Fibroblast of villous mesenchyme (primary cell): ENCODE data around the gene NDUFAF2. TPM values are rescaled to one million over a fixed set of nuclear protein-coding genes. Genes with fewer than 3 reads are reported as not detected.

Experiments
- DNase-seq: peaks from one replicate; pipeline ENCODE4 v3.0.0-alpha.2; 2010; ENCODE audit warnings: low read depth
- H3K4me3 ChIP-seq: 2 replicates; pipeline ENCODE4 v1.5.1; 2011; ENCODE audit warnings: low read depth, mild to moderate bottlenecking, low read length
- total RNA-seq: library from RNA; depleted of rRNA; stranded (reverse); fragments of >200 nt; gene quantifications from 2 replicates; pipeline ENCODE4 v1.2.3, GENCODE V29; 2012
- TF ChIP-seq, protein P1 (sequence below): IDR thresholded peaks from 2 replicates; pipeline ENCODE4 v1.5.1; 2012; ENCODE audit warnings: low read depth, mild to moderate bottlenecking, low read length; ENCODE audit not compliant: insufficient read depth

NDUFAF2 gene
- total RNA-seq, 1 donor, result 28.9 TPM

DNA sequence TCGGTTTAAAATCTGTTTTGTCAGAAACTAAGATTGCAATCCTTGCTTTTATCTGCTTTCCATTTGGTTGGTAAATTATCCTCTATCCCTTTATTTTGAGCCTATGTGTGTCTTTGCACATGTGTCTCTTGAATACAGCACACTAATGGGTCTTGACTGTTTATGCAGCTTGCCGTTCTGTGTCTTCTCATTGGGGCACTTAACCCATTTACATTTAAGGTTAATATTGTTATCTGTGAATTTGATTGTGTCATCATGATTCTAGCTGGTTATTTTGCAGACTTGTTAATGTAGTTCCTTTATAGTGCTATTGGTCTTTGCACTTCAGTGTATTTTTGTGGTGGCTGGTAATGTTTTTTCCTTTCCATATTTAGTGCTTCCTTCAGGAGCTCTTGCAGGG lies 253.6 kb downstream of the NDUFAF2 start:
- DNase-seq, result no peak
- H3K4me3 ChIP-seq, result no peak overlapping the region
- TF ChIP-seq, protein P1, sequence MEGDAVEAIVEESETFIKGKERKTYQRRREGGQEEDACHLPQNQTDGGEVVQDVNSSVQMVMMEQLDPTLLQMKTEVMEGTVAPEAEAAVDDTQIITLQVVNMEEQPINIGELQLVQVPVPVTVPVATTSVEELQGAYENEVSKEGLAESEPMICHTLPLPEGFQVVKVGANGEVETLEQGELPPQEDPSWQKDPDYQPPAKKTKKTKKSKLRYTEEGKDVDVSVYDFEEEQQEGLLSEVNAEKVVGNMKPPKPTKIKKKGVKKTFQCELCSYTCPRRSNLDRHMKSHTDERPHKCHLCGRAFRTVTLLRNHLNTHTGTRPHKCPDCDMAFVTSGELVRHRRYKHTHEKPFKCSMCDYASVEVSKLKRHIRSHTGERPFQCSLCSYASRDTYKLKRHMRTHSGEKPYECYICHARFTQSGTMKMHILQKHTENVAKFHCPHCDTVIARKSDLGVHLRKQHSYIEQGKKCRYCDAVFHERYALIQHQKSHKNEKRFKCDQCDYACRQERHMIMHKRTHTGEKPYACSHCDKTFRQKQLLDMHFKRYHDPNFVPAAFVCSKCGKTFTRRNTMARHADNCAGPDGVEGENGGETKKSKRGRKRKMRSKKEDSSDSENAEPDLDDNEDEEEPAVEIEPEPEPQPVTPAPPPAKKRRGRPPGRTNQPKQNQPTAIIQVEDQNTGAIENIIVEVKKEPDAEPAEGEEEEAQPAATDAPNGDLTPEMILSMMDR, result no peak

GRCh38 chr5:61200582-61201155 lies 255.7 kb downstream of the NDUFAF2 start:
- no peak overlapping the region for H3K4me3 ChIP-seq
- TF ChIP-seq, protein P1, result no peak
- no peak for DNase-seq

DNA sequence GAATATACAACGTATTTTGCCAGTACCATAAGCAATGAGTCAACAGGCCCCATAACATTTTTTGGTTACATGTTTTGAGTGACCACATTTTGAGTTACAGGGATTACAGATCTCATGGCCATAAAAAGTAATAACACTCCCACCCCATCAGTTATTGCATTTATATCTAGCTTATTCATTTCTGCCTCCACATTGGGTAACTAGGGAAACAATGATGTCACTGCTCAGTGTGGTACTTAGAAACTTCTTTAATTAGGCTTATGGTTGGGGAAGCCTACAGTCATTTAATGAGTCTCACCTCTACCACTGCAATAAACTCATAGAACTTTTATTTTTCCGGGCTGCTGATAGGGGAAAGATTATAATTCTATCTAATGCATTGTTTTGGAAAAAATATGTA lies 257.2 kb downstream of the NDUFAF2 start:
- TF ChIP-seq, protein P1, result no peak
- H3K4me3 ChIP-seq, result no peak overlapping the region
- DNase-seq, result peak; percentile 61

Other genes starting within 250 kb of the NDUFAF2 start
- 5.2 and 8.6 TPM in 2 replicates for gene DEPDC1B, start 245.0 kb upstream of the NDUFAF2 start, total RNA-seq
- gene ELOVL7, start 100.9 kb upstream of the NDUFAF2 start, total RNA-seq, result under 0.01 TPM in 1 of 2 replicates, not detected in the other
- gene ERCC8, start 135 bp upstream of the NDUFAF2 start, total RNA-seq, result 18.0 and 19.9 TPM in 2 replicates
- 38.0 and 39.3 TPM in 2 replicates for gene SMIM15, start 217.3 kb downstream of the NDUFAF2 start, total RNA-seq